ENCODE measurements around the gene SVIL.
A peak's percentile ranks its signal among the peaks of the same experiment; 100 is the strongest.

Gene SVIL

DNA sequence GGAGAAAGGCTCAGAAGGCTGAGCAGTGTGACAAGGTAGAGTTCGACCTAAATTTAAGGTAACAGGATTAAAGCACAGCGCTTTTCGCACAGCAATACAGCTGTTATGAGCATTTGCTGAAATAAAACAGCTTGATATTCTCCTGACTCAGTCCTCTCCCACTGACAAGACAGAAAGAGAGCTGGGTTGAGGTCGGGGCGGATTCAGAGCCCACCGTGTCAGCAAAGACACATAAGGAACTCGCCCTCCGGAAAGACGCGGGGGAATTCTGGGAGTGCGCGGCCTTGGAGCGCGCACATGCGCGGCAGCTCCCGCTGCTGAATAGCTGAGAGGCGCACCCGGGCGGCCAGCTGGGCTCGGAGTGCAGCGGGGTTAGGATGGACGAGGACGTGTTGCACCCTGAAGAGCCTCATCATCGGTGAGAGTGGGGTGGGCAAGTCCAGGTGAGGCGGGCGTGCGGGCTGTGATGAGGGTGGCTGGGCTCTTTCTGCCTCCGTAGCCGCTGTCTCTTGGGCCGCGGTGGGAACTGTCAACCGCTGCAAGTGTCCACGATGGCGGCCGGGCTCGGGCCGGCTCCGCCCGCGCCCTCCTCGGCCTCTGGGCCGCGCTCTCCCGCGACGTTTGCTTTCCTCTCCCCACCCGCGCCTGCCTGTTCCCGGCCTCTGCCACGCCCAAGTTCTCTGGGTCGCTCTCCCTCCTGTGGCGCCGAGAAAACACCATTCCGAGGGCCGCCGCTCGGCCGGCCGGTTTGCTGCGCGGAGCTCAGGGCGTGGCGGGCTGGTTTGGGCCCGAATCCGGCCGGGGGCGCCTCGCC, 225.3 kb downstream of the SVIL start:
- intact Hi-C loops (cut with micrococcal nuclease) = no loop called here
- Mint-ChIP-seq H3K4me1 (ENCODE audit: low read depth) (peaks cover 20% of the 10 kb centered on the region), H3K4me3 (peak overlapping the region; percentile 94), H3K9me3 (peaks cover 9% of the 10 kb centered on the region), H3K27ac (peak overlapping the region; percentile 93), H3K27me3 (no peaks in the 10 kb centered on the region), H3K36me3 (ENCODE audit: low read depth) (peaks cover 13% of the 10 kb centered on the region)

DNA sequence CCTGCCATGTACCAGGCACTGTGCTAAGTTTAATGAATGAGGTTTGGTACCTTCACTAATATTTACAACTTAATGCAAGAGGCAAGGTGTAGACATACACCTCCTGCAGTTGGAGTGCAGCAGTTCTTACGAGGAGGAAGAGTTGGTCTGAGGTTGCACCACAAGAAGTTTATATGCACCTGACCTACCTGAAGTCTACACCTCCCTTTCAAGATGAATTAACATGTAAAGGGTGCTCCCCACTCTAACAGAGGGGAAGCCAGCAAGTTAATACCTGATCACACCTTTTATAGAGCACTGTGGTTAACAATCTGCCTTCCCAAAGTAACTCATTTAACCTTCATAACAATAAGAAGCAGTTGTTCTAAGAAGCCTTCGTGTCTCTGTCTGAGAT, 225.9 kb downstream of the SVIL start:
- Mint-ChIP-seq H3K27me3 (no peaks in the 10 kb centered on the region), H3K4me3 (peak overlapping the region; percentile 94), H3K36me3 (ENCODE audit: low read depth) (peaks cover 13% of the 10 kb centered on the region), H3K27ac (peak overlapping the region; percentile 93), H3K9me3 (peaks cover 9% of the 10 kb centered on the region), H3K4me1 (ENCODE audit: low read depth) (peaks cover 17% of the 10 kb centered on the region)
- intact Hi-C loops (cut with micrococcal nuclease) = no loop called here

Data from dendritic cell treated with granulocyte-macrophage colony-stimulating factor and Interleukin-4, amounts not matched to agents 40 ng/mL and 50 ng/mL, for 4 days (primary cell).